Measurements from ENCODE around the gene PHAX.
A peak's percentile ranks its signal among the peaks of the same experiment; 100 is the strongest.

The PHAX gene

GRCh38 chr5:126577415-126577814 lies 23.3 kb upstream of the PHAX start:
- H3K27ac ChIP-seq, result no peak overlapping the region
- H3K9ac ChIP-seq (ENCODE audit: insufficient read length), result no peak overlapping the region
- peaks cover 72% of the 10 kb centered on the region for H3K36me3 ChIP-seq (ENCODE audit: insufficient read depth, low read length)
- no peak overlapping the region for H3K4me3 ChIP-seq
- DNase-seq (ENCODE audit: low read depth, low spot score), result no peak
- TF ChIP-seq FOXP2 (optimal IDR thresholded peaks at IDR 0.05; ENCODE audit: control extremely low read depth, extremely low read length, insufficient read depth), result no peak
- no peak for TF ChIP-seq POLR2AphosphoS5 (IDR thresholded peaks at IDR 0.05; ENCODE audit: borderline replicate concordance, low read depth, low read length)
- TF ChIP-seq EZH2 (IDR thresholded peaks at IDR 0.05), result no peak
- no peaks in the 10 kb centered on the region for H3K9me3 ChIP-seq (ENCODE audit: low read depth, low read length)

- Histone ChIP-seq H3K9me3 (ENCODE audit: low read depth, low read length) (no peaks in the 10 kb centered on the region), H3K36me3 (ENCODE audit: insufficient read depth, low read length) (peaks cover 79% of the 10 kb centered on the region), H3K9ac (ENCODE audit: insufficient read length) (no peak overlapping the region), H3K4me3 (no peak overlapping the region), H3K27ac (no peak overlapping the region)
- DNase-seq (ENCODE audit: low read depth, low spot score), result no peak
- TF ChIP-seq EZH2 (IDR thresholded peaks at IDR 0.05) (no peak), FOXP2 (optimal IDR thresholded peaks at IDR 0.05; ENCODE audit: control extremely low read depth, extremely low read length, insufficient read depth) (no peak), POLR2AphosphoS5 (IDR thresholded peaks at IDR 0.05; ENCODE audit: borderline replicate concordance, low read depth, low read length) (no peak)
Measured at GRCh38 chr5:126579716-126580115, 21.0 kb upstream of the PHAX start.

- Histone ChIP-seq H3K4me3 (no peak overlapping the region), H3K9ac (ENCODE audit: insufficient read length) (no peak overlapping the region), H3K36me3 (ENCODE audit: insufficient read depth, low read length) (peaks cover 86% of the 10 kb centered on the region), H3K27ac (no peak overlapping the region), H3K9me3 (ENCODE audit: low read depth, low read length) (no peaks in the 10 kb centered on the region)
- DNase-seq (ENCODE audit: low read depth, low spot score), result no peak
- TF ChIP-seq FOXP2 (optimal IDR thresholded peaks at IDR 0.05; ENCODE audit: control extremely low read depth, extremely low read length, insufficient read depth), result no peak
- no peak for TF ChIP-seq EZH2 (IDR thresholded peaks at IDR 0.05)
- no peak for TF ChIP-seq POLR2AphosphoS5 (IDR thresholded peaks at IDR 0.05; ENCODE audit: borderline replicate concordance, low read depth, low read length)
Measured at GRCh38 chr5:126583761-126584160, 17.0 kb upstream of the PHAX start.

GRCh38 chr5:126587551-126588390 lies 13.0 kb upstream of the PHAX start:
- no peaks in the 10 kb centered on the region for H3K9me3 ChIP-seq (ENCODE audit: low read depth, low read length)
- DNase-seq (ENCODE audit: low read depth, low spot score), result no peak
- H3K36me3 ChIP-seq (ENCODE audit: insufficient read depth, low read length), result peaks cover 62% of the 10 kb centered on the region
- H3K4me3 ChIP-seq, result no peak overlapping the region
- H3K27ac ChIP-seq, result no peak overlapping the region
- H3K9ac ChIP-seq (ENCODE audit: insufficient read length), result no peak overlapping the region
- TF ChIP-seq FOXP2 (optimal IDR thresholded peaks at IDR 0.05; ENCODE audit: control extremely low read depth, extremely low read length, insufficient read depth) (no peak), EZH2 (IDR thresholded peaks at IDR 0.05) (no peak), POLR2AphosphoS5 (IDR thresholded peaks at IDR 0.05; ENCODE audit: borderline replicate concordance, low read depth, low read length) (no peak)

GRCh38 chr5:126589536-126590297 lies 11.0 kb upstream of the PHAX start:
- TF ChIP-seq EZH2 (IDR thresholded peaks at IDR 0.05), result no peak
- no peak for TF ChIP-seq FOXP2 (optimal IDR thresholded peaks at IDR 0.05; ENCODE audit: control extremely low read depth, extremely low read length, insufficient read depth)
- no peak for TF ChIP-seq POLR2AphosphoS5 (IDR thresholded peaks at IDR 0.05; ENCODE audit: borderline replicate concordance, low read depth, low read length)
- DNase-seq (ENCODE audit: low read depth, low spot score), result no peak
- Histone ChIP-seq H3K9ac (ENCODE audit: insufficient read length) (no peak overlapping the region), H3K36me3 (ENCODE audit: insufficient read depth, low read length) (peaks cover 50% of the 10 kb centered on the region), H3K9me3 (ENCODE audit: low read depth, low read length) (no peaks in the 10 kb centered on the region), H3K27ac (no peak overlapping the region), H3K4me3 (no peak overlapping the region)

GRCh38 chr5:126591549-126591948 lies 9.2 kb upstream of the PHAX start:
- TF ChIP-seq POLR2AphosphoS5 (IDR thresholded peaks at IDR 0.05; ENCODE audit: borderline replicate concordance, low read depth, low read length), result no peak
- TF ChIP-seq EZH2 (IDR thresholded peaks at IDR 0.05), result no peak
- TF ChIP-seq FOXP2 (optimal IDR thresholded peaks at IDR 0.05; ENCODE audit: control extremely low read depth, extremely low read length, insufficient read depth), result no peak
- Histone ChIP-seq H3K4me3 (no peak overlapping the region), H3K9ac (ENCODE audit: insufficient read length) (no peak overlapping the region), H3K9me3 (ENCODE audit: low read depth, low read length) (no peaks in the 10 kb centered on the region), H3K36me3 (ENCODE audit: insufficient read depth, low read length) (peaks cover 32% of the 10 kb centered on the region), H3K27ac (no peak overlapping the region)
- no peak for DNase-seq (ENCODE audit: low read depth, low spot score)

GRCh38 chr5:126594748-126595485 lies 5.8 kb upstream of the PHAX start, which contains the start of gene ALDH7A1:
Gene ALDH7A1, minus strand, starts transcription at chr5:126595219. Its CDS starts 21 bp downstream, at chr5:126595198.
- Histone ChIP-seq H3K9ac (ENCODE audit: insufficient read length) (peak within 1 kb of the TSS; percentile 66), H3K27ac (peak within 1 kb of the TSS; percentile 74; the same call in 1 of the 2 replicates), H3K36me3 (ENCODE audit: insufficient read depth, low read length) (peaks cover 10% of the 10 kb centered on the region), H3K9me3 (ENCODE audit: low read depth, low read length) (no peaks in the 10 kb centered on the region), H3K4me3 (peak within 1 kb of the TSS; percentile 88)
- peak; percentile 70 for DNase-seq (ENCODE audit: low read depth, low spot score)
- TF ChIP-seq POLR2AphosphoS5 (IDR thresholded peaks at IDR 0.05; ENCODE audit: borderline replicate concordance, low read depth, low read length) (peak; percentile 99), FOXP2 (optimal IDR thresholded peaks at IDR 0.05; ENCODE audit: control extremely low read depth, extremely low read length, insufficient read depth) (no peak)
